GM18868 (cell line): ENCODE measurements around the gene RPL29.

Experiments
- ATAC-seq: cut with Tn5 transposase; IDR thresholded peaks from one replicate; pipeline ENCODE4 v1.9.1; 2021; ENCODE audit warnings: mild to moderate bottlenecking, moderate library complexity; ENCODE audit not compliant: unreplicated experiment

Gene RPL29

DNA sequence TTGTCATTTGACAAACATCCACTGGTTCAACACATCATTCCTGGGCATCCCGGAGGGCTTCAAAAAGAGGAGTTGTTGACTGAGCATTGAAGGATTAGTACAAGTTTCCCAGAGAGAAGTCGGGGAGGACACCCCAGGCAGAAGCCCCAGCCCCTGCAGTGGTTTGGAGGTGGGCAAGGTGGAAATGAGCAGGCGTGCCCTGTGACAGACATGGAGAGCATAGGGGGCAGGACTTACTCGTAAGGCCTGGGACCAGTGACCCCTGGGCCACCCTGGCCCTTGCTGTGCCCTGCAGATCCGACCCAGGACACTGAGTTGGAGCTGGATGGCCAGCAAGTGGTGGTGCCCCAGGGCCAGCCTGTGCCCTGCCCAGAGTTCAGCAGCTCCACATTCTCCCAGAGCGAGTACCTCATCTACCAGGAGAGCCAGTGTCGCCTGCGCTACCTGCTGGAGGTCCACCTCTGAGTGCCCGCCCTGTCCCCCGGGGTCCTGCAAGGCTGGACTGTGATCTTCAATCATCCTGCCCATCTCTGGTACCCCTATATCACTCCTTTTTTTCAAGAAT lies 47.6 kb downstream of the RPL29 start:
- ATAC-seq = no peak

DNA sequence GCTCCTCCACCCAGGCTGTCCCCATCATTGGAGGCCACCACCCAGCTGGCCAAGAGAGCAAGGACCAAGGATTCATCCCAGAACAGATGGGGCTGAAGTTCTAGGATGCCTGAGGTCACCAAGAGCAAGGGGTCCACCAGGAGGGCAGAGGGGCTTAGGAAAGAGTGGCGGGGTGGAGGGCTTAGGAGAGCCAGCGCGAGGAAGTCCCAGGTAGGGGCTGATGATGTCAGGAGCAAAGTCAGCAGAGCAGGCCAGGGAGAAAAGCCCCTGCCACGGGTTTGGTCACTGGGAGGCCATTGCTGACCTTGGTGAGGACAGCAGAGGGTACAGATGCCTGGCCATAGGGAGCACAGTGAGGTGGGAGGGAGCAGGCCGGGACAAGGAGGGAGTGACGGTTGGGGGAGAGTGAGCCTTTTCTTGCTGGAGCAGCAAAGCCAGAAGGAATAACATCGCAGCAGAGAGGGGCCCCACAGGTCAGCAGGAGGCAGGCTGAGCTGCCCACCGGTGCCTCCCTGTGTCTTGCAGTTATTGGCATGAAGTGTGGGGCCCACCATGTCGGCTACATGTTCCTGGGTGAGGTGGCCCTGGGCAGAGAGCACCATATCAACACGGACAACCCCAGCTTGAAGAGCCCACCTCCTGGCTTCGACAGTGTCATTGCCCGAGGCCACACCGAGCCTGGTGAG lies 48.3 kb downstream of the RPL29 start:
- ATAC-seq = no peak

DNA sequence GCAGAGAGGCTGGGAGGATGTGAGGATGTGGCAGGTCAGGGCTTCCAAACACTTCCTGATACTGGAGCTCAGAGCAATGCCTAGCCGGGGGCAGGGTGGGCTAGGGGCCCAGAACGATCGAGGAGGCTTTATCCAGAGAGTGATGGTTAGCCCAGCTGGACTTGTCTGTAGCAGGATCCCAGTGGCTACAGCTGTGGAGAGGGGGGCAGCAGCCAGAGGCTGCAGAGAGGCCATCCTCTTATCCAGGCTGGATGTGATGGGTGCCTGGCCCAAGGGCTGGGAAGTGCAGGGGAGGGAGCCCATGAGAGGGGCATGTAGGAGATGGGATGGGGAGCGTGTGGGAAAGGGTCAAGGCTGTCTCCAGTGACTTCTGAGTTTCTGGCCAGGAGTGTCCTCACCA lies 48.9 kb downstream of the RPL29 start:
- no peak for ATAC-seq

DNA sequence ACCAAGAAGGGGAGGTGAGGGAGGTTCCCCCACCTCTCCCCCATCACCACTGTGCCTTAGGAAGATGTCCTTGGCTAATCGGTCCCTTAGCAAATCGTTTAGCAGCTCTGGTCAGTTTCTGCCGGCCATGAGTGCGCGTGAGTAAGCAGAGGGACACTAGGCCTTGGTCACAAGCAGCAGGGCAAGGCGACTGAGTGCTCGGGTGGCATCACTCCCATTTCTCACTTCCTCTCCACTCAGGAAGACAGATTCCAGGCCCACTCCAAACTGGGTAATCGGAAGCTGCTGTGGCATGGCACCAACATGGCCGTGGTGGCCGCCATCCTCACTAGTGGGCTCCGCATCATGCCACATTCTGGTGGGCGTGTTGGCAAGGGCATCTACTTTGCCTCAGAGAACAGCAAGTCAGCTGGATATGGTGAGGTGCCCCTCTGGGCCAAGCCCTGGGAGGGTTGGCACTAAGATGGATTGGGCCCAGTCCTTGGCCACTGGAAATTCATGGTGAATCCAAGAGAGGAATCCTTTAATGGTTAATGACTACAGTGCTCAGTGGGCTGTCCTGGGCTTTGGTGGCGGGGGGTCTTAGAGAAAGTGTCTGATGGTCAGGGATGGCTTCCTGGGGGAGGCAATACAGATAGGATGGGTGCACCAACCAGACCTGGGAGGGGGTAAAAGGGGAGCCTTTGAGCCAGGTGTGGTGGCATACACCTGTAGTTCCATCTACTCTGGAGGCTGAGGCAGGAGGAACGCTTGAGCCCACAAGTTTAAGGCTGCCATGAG lies 49.6 kb downstream of the RPL29 start:
- ATAC-seq = no peak

DNA sequence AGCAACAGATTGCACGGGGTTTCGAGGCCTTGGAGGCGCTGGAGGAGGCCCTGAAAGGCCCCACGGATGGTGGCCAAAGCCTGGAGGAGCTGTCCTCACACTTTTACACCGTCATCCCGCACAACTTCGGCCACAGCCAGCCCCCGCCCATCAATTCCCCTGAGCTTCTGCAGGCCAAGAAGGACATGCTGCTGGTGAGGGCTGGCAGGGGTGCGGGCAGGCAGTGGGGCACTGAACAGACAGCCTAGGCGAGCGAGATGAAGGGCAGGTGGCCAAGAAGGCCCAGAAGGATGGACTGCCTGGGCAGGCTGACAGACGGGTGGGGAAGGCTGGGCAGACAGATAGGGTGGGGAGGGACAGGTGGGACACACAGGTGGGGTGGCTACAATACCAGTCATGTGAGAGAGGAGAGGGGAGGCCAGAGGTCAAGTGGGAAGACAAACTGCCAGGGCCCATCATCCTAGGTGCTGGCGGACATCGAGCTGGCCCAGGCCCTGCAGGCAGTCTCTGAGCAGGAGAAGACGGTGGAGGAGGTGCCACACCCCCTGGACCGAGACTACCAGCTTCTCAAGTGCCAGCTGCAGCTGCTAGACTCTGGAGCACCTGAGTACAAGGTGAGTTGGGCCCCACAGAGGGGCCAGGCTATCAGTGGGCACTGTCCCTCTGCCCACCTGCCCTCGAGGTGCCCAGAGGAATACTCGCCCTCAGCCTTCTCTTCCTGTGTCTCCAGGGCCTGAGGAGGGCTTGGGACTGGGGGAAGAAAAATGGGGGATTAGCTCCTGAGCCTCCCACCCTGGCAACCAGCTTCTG lies 50.5 kb downstream of the RPL29 start:
- ATAC-seq = no peak

DNA sequence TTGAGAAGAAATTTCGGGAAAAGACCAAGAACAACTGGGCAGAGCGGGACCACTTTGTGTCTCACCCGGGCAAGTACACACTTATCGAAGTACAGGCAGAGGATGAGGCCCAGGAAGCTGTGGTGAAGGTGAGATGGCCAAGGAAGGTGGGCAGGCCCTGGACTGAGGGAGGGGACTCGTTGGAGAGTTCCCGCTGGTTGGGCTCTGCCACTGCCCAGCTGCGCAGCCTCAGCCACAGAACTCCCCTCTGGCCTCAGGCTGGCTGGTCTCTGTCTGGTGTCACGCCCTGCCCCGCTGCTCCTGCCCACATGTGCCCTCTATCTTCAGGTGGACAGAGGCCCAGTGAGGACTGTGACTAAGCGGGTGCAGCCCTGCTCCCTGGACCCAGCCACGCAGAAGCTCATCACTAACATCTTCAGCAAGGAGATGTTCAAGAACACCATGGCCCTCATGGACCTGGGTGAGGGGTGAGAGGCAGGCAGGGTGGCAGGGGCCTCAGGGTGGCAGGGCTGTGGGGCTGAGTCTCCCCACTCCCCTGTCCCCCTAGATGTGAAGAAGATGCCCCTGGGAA lies 51.2 kb downstream of the RPL29 start:
- ATAC-seq = no peak
